D721Med (cell line): ENCODE measurements around the gene PPY.
"Not testable (repeated sequence)": the region's sequence is repeated elsewhere in the genome, so short reads cannot be mapped to it uniquely, and the experiment has no call there.

Source experiments
- DNase-seq: peaks from one replicate; pipeline ENCODE4 v3.0.0; 2011; ENCODE audit warnings: low spot score; ENCODE audit not compliant: insufficient read length
- FAIRE-seq: peaks from 2 replicates; lab custom pipeline; 2011; peaks lifted over from hg19 to GRCh38; lab: Jason Lieb, UNC
- CTCF ChIP-seq: IDR thresholded peaks from 2 replicates; pipeline ENCODE4 v1.5.1; 2012; ENCODE audit warnings: mild to moderate bottlenecking, control low read depth; ENCODE audit not compliant: insufficient read depth; ENCODE audit errors: missing control alignments

PPY gene

GRCh38 chr17:43951750-43952149 lies 9.5 kb upstream of the PPY start:
- TF ChIP-seq CTCF: no peak
- DNase-seq: no peak
- FAIRE-seq: no peak

- FAIRE-seq: no peak
Measured at GRCh38 chr17:43950554-43950953, 8.3 kb upstream of the PPY start.

GRCh38 chr17:43949781-43950180 lies 7.5 kb upstream of the PPY start:
- FAIRE-seq (no peak), DNase-seq (no peak)
- TF ChIP-seq CTCF: no peak

More at GRCh38 chr17:43950554-43950953, 8.3 kb upstream of the PPY start:
- DNase-seq: no peak
- TF ChIP-seq CTCF: no peak

GRCh38 chr17:43946781-43947180 lies 4.5 kb upstream of the PPY start:
- DNase-seq (no peak), FAIRE-seq (no peak)
- TF ChIP-seq CTCF: no peak

GRCh38 chr17:43945074-43945829 lies 3.0 kb upstream of the PPY start:
- DNase-seq: no peak
- no peak for FAIRE-seq
- TF ChIP-seq CTCF: no peak

- DNase-seq: no peak
- TF ChIP-seq CTCF: peak; percentile 75
- FAIRE-seq: no peak
Measured at GRCh38 chr17:43940630-43941029, 1.6 kb downstream of the PPY start.

GRCh38 chr17:43939886-43940285 lies 2.4 kb downstream of the PPY start:
- no peak for TF ChIP-seq CTCF
- no peak for FAIRE-seq
- no peak for DNase-seq

- DNase-seq, FAIRE-seq: not testable (repeated sequence)
Measured at GRCh38 chr17:43939452-43939851, 2.8 kb downstream of the PPY start.
